HEK293T (cell line): ENCODE results near the gene EIF4G3.

Experiments
- ARNT ChIP-seq: fragments of 450-650 bp; IDR thresholded peaks from 2 replicates; pipeline ENCODE4 v1.6.1; 2017; ENCODE audit warnings: mild to moderate bottlenecking
- BHLHE40 ChIP-seq: fragments of 450-650 bp; IDR thresholded peaks from 2 replicates; pipeline ENCODE4 v1.6.1; 2016; ENCODE audit warnings: mild to moderate bottlenecking, moderate library complexity, borderline replicate concordance
- CTBP1 ChIP-seq: fragments of 450-650 bp; IDR thresholded peaks from 2 replicates; pipeline ENCODE4 v1.6.1; 2016; ENCODE audit warnings: borderline replicate concordance
- ELF4 ChIP-seq: fragments of 450-650 bp; IDR thresholded peaks from 2 replicates; pipeline ENCODE4 v1.6.1; 2017; ENCODE audit warnings: antibody characterized with exemption
- FOXA1 ChIP-seq: fragments of 450-650 bp; IDR thresholded peaks from 2 replicates; pipeline ENCODE4 v1.6.1; 2016; ENCODE audit warnings: mild to moderate bottlenecking
- FOXK2 ChIP-seq: fragments of 450-650 bp; IDR thresholded peaks from 2 replicates; pipeline ENCODE4 v1.6.1; 2016; ENCODE audit warnings: mild to moderate bottlenecking
- FOXM1 ChIP-seq: fragments of 450-650 bp; IDR thresholded peaks from 2 replicates; pipeline ENCODE4 v1.6.1; 2017; ENCODE audit warnings: mild to moderate bottlenecking, borderline replicate concordance
- HDGF ChIP-seq: fragments of 450-650 bp; IDR thresholded peaks from 2 replicates; pipeline ENCODE4 v1.6.1; 2017; ENCODE audit warnings: antibody characterized with exemption, borderline replicate concordance
- LEF1 ChIP-seq: fragments of 450-650 bp; IDR thresholded peaks from 2 replicates; pipeline ENCODE4 v1.6.1; 2017; ENCODE audit warnings: mild to moderate bottlenecking, borderline replicate concordance
- NFRKB ChIP-seq: fragments of 450-650 bp; IDR thresholded peaks from 2 replicates; pipeline ENCODE4 v1.6.1; 2016; ENCODE audit warnings: mild to moderate bottlenecking, moderate library complexity
- SP1 ChIP-seq: fragments of 450-650 bp; IDR thresholded peaks from 2 replicates; pipeline ENCODE4 v1.6.1; 2017
- SUZ12 ChIP-seq: fragments of 450-650 bp; IDR thresholded peaks from 2 replicates; pipeline ENCODE4 v1.6.1; 2016; ENCODE audit warnings: mild to moderate bottlenecking
- TARDBP ChIP-seq: fragments of 450-650 bp; IDR thresholded peaks from 2 replicates; pipeline ENCODE4 v1.6.1; 2016
- TF ChIP-seq, protein P1 (sequence below): fragments of 450-650 bp; IDR thresholded peaks from 2 replicates; pipeline ENCODE4 v1.6.1; 2016

DNA sequence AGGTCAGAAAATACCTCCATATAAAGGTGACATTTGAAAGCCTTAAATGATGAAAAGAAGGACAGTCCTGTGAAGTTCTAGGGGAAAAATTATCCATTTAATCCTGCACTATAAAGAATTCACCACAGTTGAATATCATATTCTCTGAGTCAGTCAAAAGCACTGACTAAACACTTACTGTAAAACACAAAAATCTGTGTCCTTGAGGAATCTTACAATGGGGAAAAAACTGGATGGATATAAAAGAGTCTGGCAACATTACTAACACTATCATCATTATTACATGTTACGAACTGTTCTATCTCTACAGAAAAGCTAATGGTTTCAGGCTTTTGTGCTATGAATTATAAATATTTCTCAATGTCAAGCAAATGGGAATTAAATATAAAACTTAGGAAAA is 347.2 kb downstream of the EIF4G3 start:
- TF ChIP-seq FOXM1 (no peak), SP1 (no peak), TARDBP (no peak), CTBP1 (no peak), BHLHE40 (no peak), SUZ12 (no peak), ARNT (no peak), NFRKB (no peak), ELF4 (no peak), FOXA1 (no peak), LEF1 (no peak), HDGF (no peak), FOXK2 (no peak)
- TF ChIP-seq, protein P1, sequence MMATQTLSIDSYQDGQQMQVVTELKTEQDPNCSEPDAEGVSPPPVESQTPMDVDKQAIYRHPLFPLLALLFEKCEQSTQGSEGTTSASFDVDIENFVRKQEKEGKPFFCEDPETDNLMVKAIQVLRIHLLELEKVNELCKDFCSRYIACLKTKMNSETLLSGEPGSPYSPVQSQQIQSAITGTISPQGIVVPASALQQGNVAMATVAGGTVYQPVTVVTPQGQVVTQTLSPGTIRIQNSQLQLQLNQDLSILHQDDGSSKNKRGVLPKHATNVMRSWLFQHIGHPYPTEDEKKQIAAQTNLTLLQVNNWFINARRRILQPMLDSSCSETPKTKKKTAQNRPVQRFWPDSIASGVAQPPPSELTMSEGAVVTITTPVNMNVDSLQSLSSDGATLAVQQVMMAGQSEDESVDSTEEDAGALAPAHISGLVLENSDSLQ, result no peak
